IPS DF 6.9 (cell line): ENCODE measurements around the gene ATAD2B.
A peak's percentile ranks its signal among the peaks of the same experiment; 100 is the strongest.
"Not testable (repeated sequence)": the region's sequence is repeated elsewhere in the genome, so short reads cannot be mapped to it uniquely, and the experiment has no call there.

Source experiments
- DNase-seq: peaks from one replicate; pipeline ENCODE4 v3.0.0-alpha.2; 2013; ENCODE audit warnings: low read depth, low spot score
- H3K27ac ChIP-seq: one replicate; pipeline ENCODE4 v1.5.1; 2013; ENCODE audit warnings: low read length, control low read depth
- H3K27me3 ChIP-seq: 2 replicates; pipeline ENCODE4 v1.6.1; 2013; ENCODE audit warnings: mild to moderate bottlenecking, low read length; ENCODE audit not compliant: control insufficient read depth, insufficient read depth
- H3K36me3 ChIP-seq: 2 replicates; pipeline ENCODE4 v1.6.1; 2013; ENCODE audit warnings: low read length; ENCODE audit not compliant: control insufficient read depth, insufficient read depth
- H3K4me1 ChIP-seq: 2 replicates; pipeline ENCODE4 v1.6.1; 2013; ENCODE audit warnings: low read length; ENCODE audit not compliant: control insufficient read depth, insufficient read depth
- H3K4me3 ChIP-seq: 2 replicates; pipeline ENCODE4 v1.5.1; 2013; ENCODE audit warnings: mild to moderate bottlenecking, low read length
- H3K9me3 ChIP-seq: 2 replicates; pipeline ENCODE4 v1.6.1; 2013; ENCODE audit warnings: low read length, inconsistent platforms; ENCODE audit not compliant: control insufficient read depth, insufficient read depth
- WGBS: extraction: QIAGEN DNeasy Blood & Tissue Kit; methylation state at CpG from one replicate; pipeline ENCODE4 v1.1.7; 2013; ENCODE audit warnings: mixed read lengths, missing lambda C conversion rate; ENCODE audit not compliant: insufficient read length, insufficient coverage; 5-methylcytosine and 5-hydroxymethylcytosine counted together

ATAD2B gene

DNA sequence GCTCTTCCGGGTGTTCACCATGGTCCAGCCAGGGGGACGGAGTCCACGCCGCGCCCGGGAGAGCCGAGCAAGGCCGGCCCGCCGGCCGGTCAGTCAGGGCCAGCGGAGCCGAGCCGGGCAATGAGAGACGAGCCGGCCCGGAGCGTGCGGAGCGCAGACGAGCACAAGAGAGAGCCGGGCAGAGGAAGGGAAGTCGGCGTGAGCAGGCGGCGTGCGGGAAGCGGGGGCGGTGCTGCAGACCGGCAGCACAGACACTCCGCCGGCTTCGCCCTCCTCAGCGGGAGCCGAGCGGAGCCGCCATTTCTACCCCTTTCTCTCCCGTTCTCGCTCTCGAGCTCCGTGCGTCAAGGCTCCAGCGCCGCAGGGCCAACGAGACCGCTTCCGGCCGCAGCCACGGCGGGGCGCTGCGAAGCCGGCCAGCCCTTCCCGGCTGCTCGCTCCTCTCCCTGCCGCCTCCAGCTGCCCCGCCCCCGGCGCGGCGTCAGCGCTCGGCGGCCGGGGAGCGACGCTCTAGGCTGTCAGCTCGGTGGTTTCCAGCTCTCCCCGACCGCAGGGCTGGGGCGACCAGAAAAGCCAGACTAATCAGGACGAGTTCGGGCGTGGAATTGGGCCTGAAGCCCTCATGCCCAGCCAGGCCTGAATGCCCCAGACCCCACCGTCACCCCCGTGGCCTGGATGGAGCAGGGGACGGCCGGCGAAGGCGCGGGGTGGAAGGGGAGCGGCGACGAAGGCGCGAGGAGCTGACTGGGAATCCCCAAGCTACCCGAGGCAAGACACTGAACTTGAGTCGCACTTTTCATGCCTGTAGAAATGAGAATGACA, at the start of gene ATAD2B:
TSS of gene ATAD2B (minus strand) at position 374 of the 822 bp plus-strand sequence. CDS start at position 21, 353 bp downstream.
- Histone ChIP-seq H3K9me3 (no peaks in the 10 kb centered on the region), H3K36me3 (no peaks in the 10 kb centered on the region), H3K27me3 (no peaks in the 10 kb centered on the region), H3K27ac (no peak within 1 kb of the TSS), H3K4me1 (no peaks in the 10 kb centered on the region), H3K4me3 (peak within 1 kb of the TSS; percentile 74)
- WGBS = no CpG with 5 or more reads among the region's 88 CpGs
- DNase-seq = peak; percentile 90

DNA sequence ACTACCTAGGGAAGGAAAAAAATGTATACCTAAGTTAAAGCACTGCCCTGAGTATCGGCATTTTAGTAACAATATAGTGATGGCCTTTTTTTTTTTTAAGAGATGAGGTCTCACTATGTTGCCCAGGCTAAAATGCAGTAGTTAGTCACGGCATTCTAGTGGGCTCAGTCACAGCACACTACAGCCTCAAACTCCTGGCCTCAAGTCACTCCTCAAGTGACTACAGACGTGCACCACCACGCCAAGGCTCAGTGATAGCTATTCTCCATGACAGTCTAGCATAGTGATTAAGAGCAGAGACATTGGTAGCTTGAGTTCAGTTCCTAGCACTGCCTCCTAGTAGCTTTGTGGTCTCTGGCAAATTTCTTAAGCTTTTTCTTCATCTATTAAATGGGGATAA, 40.9 kb upstream of the ATAD2B start:
- H3K36me3 ChIP-seq = no peaks in the 10 kb centered on the region
- no peak overlapping the region for H3K4me3 ChIP-seq
- no peaks in the 10 kb centered on the region for H3K9me3 ChIP-seq
- no peaks in the 10 kb centered on the region for H3K27me3 ChIP-seq
- no peak for DNase-seq
- no CpG with 5 or more reads among the region's 4 CpGs for WGBS
- no peak overlapping the region for H3K27ac ChIP-seq
- no peaks in the 10 kb centered on the region for H3K4me1 ChIP-seq

DNA sequence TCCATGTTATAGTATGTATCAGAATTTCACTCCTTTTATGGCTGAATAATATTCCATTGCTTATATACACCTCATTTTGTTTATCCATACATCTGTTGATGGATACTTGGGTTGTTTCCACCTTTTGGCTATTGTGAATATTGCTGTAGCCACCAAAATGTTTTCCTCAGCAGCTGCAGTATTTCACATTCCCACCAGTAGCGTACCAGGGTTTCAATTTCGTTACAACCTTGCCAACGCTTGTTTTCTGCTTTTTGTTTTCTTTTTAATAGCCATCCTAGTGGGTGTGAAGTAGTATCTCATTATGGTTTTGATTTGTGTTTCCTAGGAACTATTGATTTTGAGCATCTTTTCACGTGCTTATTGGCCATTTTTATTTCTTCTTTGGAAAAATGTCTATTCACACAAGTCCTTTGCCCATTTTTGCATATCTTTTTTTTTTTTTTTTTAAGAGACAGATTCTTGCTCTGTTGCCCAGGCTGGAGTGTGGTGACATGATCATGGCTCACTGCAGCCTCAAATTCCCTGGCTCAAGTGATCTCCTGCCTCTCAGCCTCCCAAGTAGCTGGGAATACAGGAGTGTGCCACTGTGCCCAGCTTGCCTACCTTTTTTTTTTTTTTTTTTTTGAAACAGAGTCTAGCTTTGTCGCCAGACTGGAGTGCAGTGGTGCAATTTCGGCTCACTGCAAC, 27.5 kb upstream of the ATAD2B start:
- no peak for DNase-seq
- no peak overlapping the region for H3K27ac ChIP-seq
- no peaks in the 10 kb centered on the region for H3K36me3 ChIP-seq
- H3K4me3 ChIP-seq = no peak overlapping the region
- no peaks in the 10 kb centered on the region for H3K9me3 ChIP-seq
- H3K27me3 ChIP-seq = no peaks in the 10 kb centered on the region
- no peaks in the 10 kb centered on the region for H3K4me1 ChIP-seq
- WGBS = no CpG with 5 or more reads among the region's 6 CpGs

GRCh38 chr2:23953625-23954024, 26.7 kb upstream of the ATAD2B start:
- no peak overlapping the region for H3K4me3 ChIP-seq
- no peaks in the 10 kb centered on the region for H3K36me3 ChIP-seq
- DNase-seq = no peak
- H3K9me3 ChIP-seq = no peaks in the 10 kb centered on the region
- no peaks in the 10 kb centered on the region for H3K27me3 ChIP-seq
- H3K4me1 ChIP-seq = no peaks in the 10 kb centered on the region
- H3K27ac ChIP-seq = no peak overlapping the region

GRCh38 chr2:23952558-23952957, 25.6 kb upstream of the ATAD2B start:
- H3K4me3 ChIP-seq, H3K27ac ChIP-seq, H3K4me1 ChIP-seq, H3K9me3 ChIP-seq, H3K27me3 ChIP-seq, DNase-seq, H3K36me3 ChIP-seq: not testable (repeated sequence)
- WGBS = no CpG with 5 or more reads among the region's 3 CpGs

DNA sequence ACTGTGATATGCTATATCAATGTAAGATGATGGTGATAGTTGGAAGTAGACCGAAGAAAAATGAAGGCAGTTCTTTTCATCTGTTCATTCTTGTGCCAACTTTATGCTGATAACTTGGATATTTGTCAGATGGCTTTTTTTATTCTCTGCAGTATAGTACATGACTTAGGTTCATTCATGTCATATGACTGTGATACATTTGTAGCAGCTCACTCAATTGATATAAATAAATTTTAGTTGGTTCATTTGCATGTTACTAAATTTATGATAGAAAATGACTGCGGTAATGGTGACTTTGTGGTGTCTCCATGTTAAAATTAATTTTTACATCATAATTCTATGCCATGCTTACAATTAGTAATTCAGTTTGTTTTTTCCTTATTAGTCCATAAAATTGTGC, 20.4 kb upstream of the ATAD2B start:
- no peaks in the 10 kb centered on the region for H3K4me1 ChIP-seq
- H3K27me3 ChIP-seq = no peaks in the 10 kb centered on the region
- WGBS = 100% methylated on average over 1 of the region's 2 CpGs
- H3K27ac ChIP-seq = no peak overlapping the region
- H3K9me3 ChIP-seq = no peaks in the 10 kb centered on the region
- H3K36me3 ChIP-seq = no peaks in the 10 kb centered on the region
- DNase-seq = no peak
- no peak overlapping the region for H3K4me3 ChIP-seq

- H3K36me3 ChIP-seq = no peaks in the 10 kb centered on the region
- H3K9me3 ChIP-seq = no peaks in the 10 kb centered on the region
- DNase-seq = no peak
- H3K27me3 ChIP-seq = no peaks in the 10 kb centered on the region
- no peaks in the 10 kb centered on the region for H3K4me1 ChIP-seq
- no peak overlapping the region for H3K4me3 ChIP-seq
- H3K27ac ChIP-seq = no peak overlapping the region
Observed at GRCh38 chr2:23944976-23945375, 18.1 kb upstream of the ATAD2B start.

GRCh38 chr2:23944527-23944926, 17.6 kb upstream of the ATAD2B start:
- Histone ChIP-seq H3K4me3 (no peak overlapping the region), H3K36me3 (no peaks in the 10 kb centered on the region), H3K27me3 (no peaks in the 10 kb centered on the region), H3K9me3 (no peaks in the 10 kb centered on the region), H3K4me1 (no peaks in the 10 kb centered on the region), H3K27ac (no peak overlapping the region)
- DNase-seq = no peak
- WGBS = no CpG with 5 or more reads among the region's 1 CpG

- no peak overlapping the region for H3K4me3 ChIP-seq
Observed at GRCh38 chr2:23943666-23944065, 16.7 kb upstream of the ATAD2B start.

DNA sequence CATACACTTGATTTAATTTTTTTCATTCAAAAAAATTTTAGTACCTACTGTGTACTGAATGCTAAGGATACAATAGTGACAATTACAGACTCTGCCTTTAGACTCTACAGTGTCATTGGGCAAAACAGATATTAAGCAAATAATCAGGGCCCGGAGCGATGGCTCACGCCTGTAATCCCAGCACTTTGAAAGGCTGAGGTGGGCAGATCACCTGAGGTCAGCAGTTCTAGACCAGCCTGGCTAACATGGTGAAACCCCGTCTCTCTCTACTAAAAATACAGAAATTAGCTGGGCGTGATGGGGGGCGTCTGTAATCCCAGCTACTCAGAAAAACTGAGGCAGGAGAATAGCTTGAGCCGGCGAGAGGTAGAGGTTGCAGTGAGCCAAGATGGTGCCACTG, 14.7 kb upstream of the ATAD2B start:
- WGBS = no CpG with 5 or more reads among the region's 8 CpGs
- no peak for DNase-seq

More at GRCh38 chr2:23943666-23944065, 16.7 kb upstream of the ATAD2B start:
- no peak for DNase-seq
- H3K27me3 ChIP-seq = no peaks in the 10 kb centered on the region
- no peaks in the 10 kb centered on the region for H3K4me1 ChIP-seq
- H3K9me3 ChIP-seq = no peaks in the 10 kb centered on the region
- no CpG with 5 or more reads among the region's 11 CpGs for WGBS
- no peak overlapping the region for H3K27ac ChIP-seq
- no peaks in the 10 kb centered on the region for H3K36me3 ChIP-seq

More for the DNA sequence above, 14.7 kb upstream of the ATAD2B start:
- Histone ChIP-seq H3K36me3 (no peaks in the 10 kb centered on the region), H3K4me3 (no peak overlapping the region), H3K9me3 (no peaks in the 10 kb centered on the region), H3K4me1 (no peaks in the 10 kb centered on the region), H3K27me3 (no peaks in the 10 kb centered on the region), H3K27ac (no peak overlapping the region)
